HepG2 (cell line): ENCODE data around the gene TSHZ2.

Experiments
- PBX3 ChIP-seq: sonication (generic); formaldehyde crosslinking; IDR thresholded peaks from 2 replicates; pipeline ENCODE4 v1.8.1; 2023; ENCODE audit warnings: missing genetic modification reagents, inconsistent platforms, borderline replicate concordance
- PCBP1 ChIP-seq: fragments of 200-400 bp; formaldehyde crosslinking; IDR thresholded peaks from 2 replicates; pipeline ENCODE4 v1.6.1; 2017; ENCODE audit warnings: mild to moderate bottlenecking, low read depth, low read length, borderline replicate concordance
- POLR2A ChIP-seq, 2 experiments: IDR thresholded peaks; 2 replicates each; pipeline ENCODE4 v1.6.1; 2011; ENCODE audit warnings: low read depth in 2 of 2, low read length in 2 of 2, mild to moderate bottlenecking in 1 of 2, moderate library complexity in 1 of 2; ENCODE audit not compliant: insufficient read depth in 1 of 2
- RAD21 ChIP-seq: fragments of 450-650 bp; formaldehyde crosslinking; IDR thresholded peaks from 2 replicates; pipeline ENCODE4 v1.5.0; 2020; ENCODE audit warnings: mild to moderate bottlenecking
- TCF7L2 ChIP-seq: IDR thresholded peaks from 2 replicates; pipeline ENCODE4 v1.6.1; 2011; ENCODE audit warnings: mild to moderate bottlenecking, low read depth, low read length, moderate library complexity
- ZBTB7B ChIP-seq: sonication (generic); formaldehyde crosslinking; IDR thresholded peaks from 2 replicates; pipeline ENCODE4 v1.4.0; 2020; ENCODE audit warnings: missing genetic modification reagents
- ZKSCAN1 ChIP-seq: fragments of 150-350 bp; IDR thresholded peaks from 2 replicates; pipeline ENCODE4 v1.6.1; 2014; ENCODE audit warnings: low read length
- ZKSCAN8 ChIP-seq: IDR thresholded peaks from 2 replicates; pipeline ENCODE4 v1.6.1; 2016; ENCODE audit warnings: borderline replicate concordance, missing genetic modification reagents, missing compliant biosample characterization
- ZNF24 ChIP-seq: fragments of 450-650 bp; IDR thresholded peaks from 2 replicates; pipeline ENCODE4 v1.6.1; 2017; ENCODE audit warnings: antibody characterized with exemption, mild to moderate bottlenecking
- ZNF34 ChIP-seq: sonication (generic); formaldehyde crosslinking; IDR thresholded peaks from 2 replicates; pipeline ENCODE4 v1.4.0; 2020; ENCODE audit warnings: mild to moderate bottlenecking, missing genetic modification reagents, borderline replicate concordance
- ZNF572 ChIP-seq: sonication (generic); formaldehyde crosslinking; IDR thresholded peaks from 2 replicates; pipeline ENCODE4 v1.5.1; 2020; ENCODE audit warnings: mild to moderate bottlenecking, missing genetic modification reagents
- ZNF589 ChIP-seq: sonication (generic); formaldehyde crosslinking; conservative IDR thresholded peaks from 2 replicates; pipeline ENCODE4 v1.8.0; 2022; ENCODE audit warnings: mild to moderate bottlenecking, moderate library complexity, missing genetic modification reagents
- ZSCAN20 ChIP-seq: sonication (generic); formaldehyde crosslinking; IDR thresholded peaks from 2 replicates; pipeline ENCODE4 v1.4.0; 2020; ENCODE audit warnings: missing genetic modification reagents, mild to moderate bottlenecking, borderline replicate concordance
- TF ChIP-seq, protein P1 (sequence below): sonication (generic); formaldehyde crosslinking; IDR thresholded peaks from 2 replicates; pipeline ENCODE4 v1.5.0; 2020; ENCODE audit warnings: mild to moderate bottlenecking, missing genetic modification reagents, moderate library complexity

DNA sequence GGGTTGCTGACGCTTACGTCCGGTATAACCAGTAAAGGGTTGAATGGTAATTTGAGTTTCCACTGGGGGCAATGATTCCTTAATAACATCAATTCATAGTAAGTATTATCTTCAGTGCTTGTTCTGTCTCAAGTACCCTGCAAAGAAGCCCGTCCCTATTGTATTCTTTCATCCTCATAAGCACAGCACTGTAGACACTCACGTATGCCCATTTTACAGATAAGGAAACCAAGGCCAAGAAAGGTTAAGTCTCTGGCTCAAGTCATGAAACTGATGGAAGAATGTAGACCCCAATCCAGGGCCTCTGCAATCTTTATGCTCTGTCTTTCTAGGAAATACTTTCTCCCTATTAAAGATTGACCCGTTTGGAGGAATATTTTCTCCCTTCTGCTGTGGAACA lies 370.3 kb downstream of the TSHZ2 start:
- TF ChIP-seq ZKSCAN1, result no peak
- TF ChIP-seq ZNF34 (CRISPR knock-in tag), result no peak
- TF ChIP-seq, protein P1, sequence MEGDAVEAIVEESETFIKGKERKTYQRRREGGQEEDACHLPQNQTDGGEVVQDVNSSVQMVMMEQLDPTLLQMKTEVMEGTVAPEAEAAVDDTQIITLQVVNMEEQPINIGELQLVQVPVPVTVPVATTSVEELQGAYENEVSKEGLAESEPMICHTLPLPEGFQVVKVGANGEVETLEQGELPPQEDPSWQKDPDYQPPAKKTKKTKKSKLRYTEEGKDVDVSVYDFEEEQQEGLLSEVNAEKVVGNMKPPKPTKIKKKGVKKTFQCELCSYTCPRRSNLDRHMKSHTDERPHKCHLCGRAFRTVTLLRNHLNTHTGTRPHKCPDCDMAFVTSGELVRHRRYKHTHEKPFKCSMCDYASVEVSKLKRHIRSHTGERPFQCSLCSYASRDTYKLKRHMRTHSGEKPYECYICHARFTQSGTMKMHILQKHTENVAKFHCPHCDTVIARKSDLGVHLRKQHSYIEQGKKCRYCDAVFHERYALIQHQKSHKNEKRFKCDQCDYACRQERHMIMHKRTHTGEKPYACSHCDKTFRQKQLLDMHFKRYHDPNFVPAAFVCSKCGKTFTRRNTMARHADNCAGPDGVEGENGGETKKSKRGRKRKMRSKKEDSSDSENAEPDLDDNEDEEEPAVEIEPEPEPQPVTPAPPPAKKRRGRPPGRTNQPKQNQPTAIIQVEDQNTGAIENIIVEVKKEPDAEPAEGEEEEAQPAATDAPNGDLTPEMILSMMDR, result no peak
- TF ChIP-seq ZBTB7B (CRISPR knock-in tag), result no peak
- no peak for TF ChIP-seq ZNF24
- no peak for TF ChIP-seq RAD21 (CRISPR knock-in tag)
- TF ChIP-seq ZSCAN20 (CRISPR knock-in tag), result no peak
- TF ChIP-seq PCBP1, result no peak
- TF ChIP-seq PBX3 (CRISPR knock-in tag), result no peak
- no peak for TF ChIP-seq ZNF589 (CRISPR knock-in tag)
- TF ChIP-seq ZNF572 (CRISPR knock-in tag), result no peak
- TF ChIP-seq TCF7L2, result no peak
- TF ChIP-seq ZKSCAN8 (CRISPR knock-in tag), result no peak
- no peak for TF ChIP-seq POLR2A (IDR thresholded peaks at IDR 0.05; ENCODE audit: insufficient read depth in 1 of 2, low read depth in 2 of 2, low read length in 2 of 2)
